ENCODE data around the gene TLX3.
"Not testable (repeated sequence)": the region's sequence is repeated elsewhere in the genome, so short reads cannot be mapped to it uniquely, and the experiment has no call there.

Gene TLX3

DNA sequence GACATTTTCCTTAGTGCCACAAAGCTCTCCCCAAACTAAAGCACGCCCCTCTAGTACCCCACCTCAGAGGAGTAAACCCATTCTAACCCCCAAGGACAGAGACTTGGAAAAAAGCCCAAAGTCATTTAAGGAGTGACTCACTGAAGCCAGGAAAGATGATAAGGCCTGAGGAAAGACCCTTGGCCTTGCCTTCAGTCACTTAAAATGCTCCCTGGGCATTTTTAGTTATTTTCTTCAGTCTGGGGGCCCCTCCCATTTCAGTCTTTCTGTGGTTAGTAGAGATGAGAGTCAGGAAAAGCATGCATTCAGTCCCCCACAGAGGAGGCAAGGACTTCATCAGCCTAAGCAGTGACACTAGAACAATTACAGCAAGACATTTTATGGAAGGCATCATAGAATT lies 13.7 kb upstream of the TLX3 start:
- Histone ChIP-seq H3K9me3 (no peaks in the 10 kb centered on the region), H3K27ac (no peak overlapping the region), H3K4me1 (ENCODE audit: control insufficient read depth in 1 of 2, insufficient read depth in 1 of 2, low read depth in 1 of 2, low read length in 1 of 2) (no peaks in the 10 kb centered on the region), H3K4me3 (ENCODE audit: low read depth in 1 of 2, low read length in 1 of 2) (no peak overlapping the region), H3K36me3 (no peaks in the 10 kb centered on the region), H3K27me3 (peaks cover 5% of the 10 kb centered on the region)
- TF ChIP-seq, protein P1, sequence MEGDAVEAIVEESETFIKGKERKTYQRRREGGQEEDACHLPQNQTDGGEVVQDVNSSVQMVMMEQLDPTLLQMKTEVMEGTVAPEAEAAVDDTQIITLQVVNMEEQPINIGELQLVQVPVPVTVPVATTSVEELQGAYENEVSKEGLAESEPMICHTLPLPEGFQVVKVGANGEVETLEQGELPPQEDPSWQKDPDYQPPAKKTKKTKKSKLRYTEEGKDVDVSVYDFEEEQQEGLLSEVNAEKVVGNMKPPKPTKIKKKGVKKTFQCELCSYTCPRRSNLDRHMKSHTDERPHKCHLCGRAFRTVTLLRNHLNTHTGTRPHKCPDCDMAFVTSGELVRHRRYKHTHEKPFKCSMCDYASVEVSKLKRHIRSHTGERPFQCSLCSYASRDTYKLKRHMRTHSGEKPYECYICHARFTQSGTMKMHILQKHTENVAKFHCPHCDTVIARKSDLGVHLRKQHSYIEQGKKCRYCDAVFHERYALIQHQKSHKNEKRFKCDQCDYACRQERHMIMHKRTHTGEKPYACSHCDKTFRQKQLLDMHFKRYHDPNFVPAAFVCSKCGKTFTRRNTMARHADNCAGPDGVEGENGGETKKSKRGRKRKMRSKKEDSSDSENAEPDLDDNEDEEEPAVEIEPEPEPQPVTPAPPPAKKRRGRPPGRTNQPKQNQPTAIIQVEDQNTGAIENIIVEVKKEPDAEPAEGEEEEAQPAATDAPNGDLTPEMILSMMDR (IDR thresholded peaks at IDR 0.05), result no peak

DNA sequence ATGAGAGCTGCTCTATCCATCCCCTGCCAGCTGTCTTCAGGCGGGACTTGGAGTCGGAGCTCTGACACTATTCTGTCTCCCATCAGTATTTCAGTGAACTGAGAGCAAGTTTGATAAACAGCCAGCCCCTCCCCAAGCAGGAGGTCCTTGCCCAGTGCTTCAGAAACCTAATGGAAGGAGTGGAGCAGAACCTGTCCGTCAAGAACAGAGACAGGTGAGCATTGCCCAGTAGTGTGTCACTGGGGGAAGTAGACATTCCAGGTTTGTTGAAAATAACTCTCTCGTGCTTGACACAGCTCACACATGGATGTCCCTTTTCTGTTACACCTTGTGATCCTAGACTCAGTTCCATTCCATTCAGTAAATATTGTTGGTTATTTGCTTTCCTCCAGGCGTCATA lies 13.2 kb upstream of the TLX3 start:
- peaks cover 5% of the 10 kb centered on the region for H3K27me3 ChIP-seq
- no peaks in the 10 kb centered on the region for H3K9me3 ChIP-seq
- no peak overlapping the region for H3K27ac ChIP-seq
- TF ChIP-seq, protein P1 (IDR thresholded peaks at IDR 0.05), result no peak
- no peak overlapping the region for H3K4me3 ChIP-seq (ENCODE audit: low read depth in 1 of 2, low read length in 1 of 2)
- no peaks in the 10 kb centered on the region for H3K4me1 ChIP-seq (ENCODE audit: control insufficient read depth in 1 of 2, insufficient read depth in 1 of 2, low read depth in 1 of 2, low read length in 1 of 2)
- H3K36me3 ChIP-seq, result no peaks in the 10 kb centered on the region

DNA sequence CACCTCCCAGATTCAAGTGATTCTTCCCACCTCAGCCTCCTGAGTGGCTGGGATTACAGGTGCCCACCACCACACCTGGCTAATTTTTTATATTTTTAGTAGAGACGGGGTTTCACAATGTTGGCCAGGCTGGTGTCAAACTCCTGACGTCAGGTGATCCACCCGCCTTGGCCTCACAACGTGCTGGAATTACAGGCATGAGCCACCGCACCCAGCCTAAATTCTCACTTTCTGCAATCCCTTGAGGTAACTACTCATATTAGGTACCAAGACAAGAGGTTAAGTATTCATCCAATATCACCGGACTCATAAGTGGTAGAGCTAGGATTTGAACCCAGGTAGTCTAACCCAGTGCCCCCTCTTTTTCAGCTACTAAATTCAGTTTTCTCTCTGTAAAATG lies 11.1 kb upstream of the TLX3 start:
- not testable (repeated sequence) for H3K27me3 ChIP-seq; H3K4me1 ChIP-seq (ENCODE audit: control insufficient read depth in 1 of 2, insufficient read depth in 1 of 2, low read depth in 1 of 2, low read length in 1 of 2); H3K4me3 ChIP-seq (ENCODE audit: low read depth in 1 of 2, low read length in 1 of 2); H3K27ac ChIP-seq; H3K36me3 ChIP-seq; H3K9me3 ChIP-seq

DNA sequence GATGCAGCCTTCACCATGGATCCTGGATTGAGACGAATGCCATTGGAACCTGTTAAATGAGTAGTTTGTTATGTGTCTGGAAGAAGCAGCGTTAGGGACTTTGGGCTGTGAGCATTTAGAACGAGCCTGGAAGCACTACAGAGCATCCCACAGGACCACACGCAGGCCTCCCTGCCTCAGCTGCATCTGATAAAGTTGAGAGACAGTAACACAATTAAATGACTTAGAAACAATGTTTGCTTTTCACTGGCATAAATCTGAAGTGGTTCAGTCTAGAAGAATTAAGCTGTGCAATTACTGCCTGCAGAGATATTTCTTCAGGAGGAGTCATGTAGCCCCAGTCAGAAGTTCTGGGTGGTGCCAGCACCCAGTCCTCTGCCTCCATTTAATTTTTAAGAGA lies 9.8 kb upstream of the TLX3 start:
- H3K27me3 ChIP-seq, result peaks cover 14% of the 10 kb centered on the region
- H3K4me3 ChIP-seq (ENCODE audit: low read depth in 1 of 2, low read length in 1 of 2), result no peak overlapping the region
- no peaks in the 10 kb centered on the region for H3K36me3 ChIP-seq
- H3K9me3 ChIP-seq, result no peaks in the 10 kb centered on the region
- TF ChIP-seq, protein P1 (IDR thresholded peaks at IDR 0.05), result no peak
- no peak overlapping the region for H3K27ac ChIP-seq
- no peaks in the 10 kb centered on the region for H3K4me1 ChIP-seq (ENCODE audit: control insufficient read depth in 1 of 2, insufficient read depth in 1 of 2, low read depth in 1 of 2, low read length in 1 of 2)

DNA sequence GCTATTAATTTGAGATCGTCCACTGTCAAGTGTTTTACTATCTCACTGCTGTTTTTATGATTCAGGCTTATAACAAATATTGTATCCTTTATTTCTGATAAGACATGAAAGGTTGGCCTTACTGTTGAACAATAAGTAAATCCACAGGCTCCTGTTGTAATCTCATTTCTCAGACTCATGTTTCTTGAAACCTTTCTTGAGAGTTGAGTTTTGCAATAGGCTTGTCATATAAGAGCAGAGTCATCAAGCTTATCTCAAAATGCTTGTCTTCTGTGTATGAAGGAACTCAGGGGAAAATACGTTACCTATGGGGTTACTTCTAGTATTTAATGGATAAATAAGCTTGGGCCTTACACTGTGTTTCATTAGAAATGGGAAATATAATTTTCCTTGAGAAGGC lies 9.2 kb upstream of the TLX3 start:
- Histone ChIP-seq H3K36me3 (no peaks in the 10 kb centered on the region), H3K4me3 (ENCODE audit: low read depth in 1 of 2, low read length in 1 of 2) (no peak overlapping the region), H3K9me3 (no peaks in the 10 kb centered on the region), H3K4me1 (ENCODE audit: control insufficient read depth in 1 of 2, insufficient read depth in 1 of 2, low read depth in 1 of 2, low read length in 1 of 2) (no peaks in the 10 kb centered on the region), H3K27me3 (peaks cover 21% of the 10 kb centered on the region), H3K27ac (no peak overlapping the region)
- TF ChIP-seq, protein P1 (IDR thresholded peaks at IDR 0.05), result no peak

DNA sequence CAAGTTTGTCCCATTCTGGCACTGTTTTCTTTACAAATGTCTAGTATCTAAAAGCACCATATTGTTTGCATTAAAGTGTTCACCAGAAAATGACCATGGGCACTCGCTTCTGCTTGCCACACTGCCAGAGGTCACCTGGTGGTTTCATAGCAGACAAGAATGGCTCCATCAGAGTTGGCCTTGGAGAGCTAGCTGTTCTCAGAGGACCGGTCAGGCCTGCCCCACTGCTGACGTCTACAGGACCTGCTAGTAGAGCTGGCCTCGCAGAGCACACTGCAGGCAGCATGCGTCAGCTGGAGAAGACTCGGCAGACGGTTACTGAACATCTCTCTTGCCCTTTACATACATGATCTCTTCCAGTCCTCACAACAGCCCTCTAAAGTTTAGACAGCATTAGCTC lies 8.7 kb upstream of the TLX3 start:
- TF ChIP-seq, protein P1 (IDR thresholded peaks at IDR 0.05), result no peak
- Histone ChIP-seq H3K9me3 (no peaks in the 10 kb centered on the region), H3K27ac (no peak overlapping the region), H3K4me3 (ENCODE audit: low read depth in 1 of 2, low read length in 1 of 2) (no peak overlapping the region), H3K27me3 (peaks cover 26% of the 10 kb centered on the region), H3K4me1 (ENCODE audit: control insufficient read depth in 1 of 2, insufficient read depth in 1 of 2, low read depth in 1 of 2, low read length in 1 of 2) (no peaks in the 10 kb centered on the region), H3K36me3 (no peaks in the 10 kb centered on the region)

All from neutrophil (primary cell).